Activated B cell treated with CpG ODN at 0.5 μM for 24 hours (primary cell): ENCODE measurements around the gene KRT7. TPM values are rescaled to one million over a fixed set of nuclear protein-coding genes. Genes with fewer than 3 reads are reported as not detected.
"Not testable (repeated sequence)": the region's sequence is repeated elsewhere in the genome, so short reads cannot be mapped to it uniquely, and the experiment has no call there.

Source experiments
- ATAC-seq: fragments of 200-7000 bp; cut with Tn5 transposase; one replicate; pipeline ENCODE4 v1.10.0; 2021; ENCODE audit warnings: low read depth, mild to moderate bottlenecking, moderate library complexity
- CTCF ChIA-PET: fragments of 350-600 bp; sonication (Branson Sonifier 250); formaldehyde crosslinking; loops from one replicate; lab custom pipeline; 2021; ENCODE audit warnings: antibody characterized with exemption; lab: Charles Lee
- POLR2A ChIA-PET: fragments of 350-600 bp; sonication (Branson Sonifier 250); formaldehyde crosslinking; loops from one replicate; lab custom pipeline; 2021; ENCODE audit warnings: antibody characterized with exemption; lab: Charles Lee
- DNase-seq: peaks from one replicate; pipeline ENCODE4 v3.0.0; 2022
- H3K27ac Mint-ChIP-seq: one replicate; pipeline ENCODE4 v1.8.0; 2020; ENCODE audit warnings: mixed read lengths
- H3K27me3 Mint-ChIP-seq: one replicate; pipeline ENCODE4 v1.8.0; 2021; ENCODE audit warnings: mixed read lengths
- H3K36me3 Mint-ChIP-seq: one replicate; pipeline ENCODE4 v1.8.0; 2021; ENCODE audit warnings: low read depth, mixed read lengths
- H3K4me1 Mint-ChIP-seq: one replicate; pipeline ENCODE4 v1.8.0; 2021; ENCODE audit warnings: mixed read lengths
- H3K4me3 Mint-ChIP-seq: one replicate; pipeline ENCODE4 v1.8.0; 2020; ENCODE audit warnings: mild to moderate bottlenecking, mixed read lengths
- H3K9me3 Mint-ChIP-seq: one replicate; pipeline ENCODE4 v1.8.0; 2020; ENCODE audit warnings: mixed read lengths
- intact Hi-C: fragments of 100-400 bp; cut with micrococcal nuclease; formaldehyde crosslinking; loops from one replicate; pipeline ENCODE4 v1.15.1; 2024
- total RNA-seq: library from RNA; stranded (reverse); gene quantifications from 2 replicates; pipeline ENCODE4 v1.2.3, GENCODE V29; 2022
- TF ChIP-seq, protein P1 (sequence below): fragments of 200-600 bp; IDR thresholded peaks from one replicate; pipeline ENCODE4 v1.8.0; 2022; ENCODE audit warnings: antibody characterized with exemption, mild to moderate bottlenecking

The KRT7 gene
- total RNA-seq, 1 donor from 2014 or later, result 1.1 TPM

- Mint-ChIP-seq H3K9me3 (no peaks in the 10 kb centered on the region), H3K27me3 (peaks cover 23% of the 10 kb centered on the region), H3K36me3 (no peaks in the 10 kb centered on the region), H3K4me3 (no peak overlapping the region), H3K4me1 (peaks cover 7% of the 10 kb centered on the region), H3K27ac (no peak overlapping the region)
- ChIA-PET CTCF (no interaction called here), POLR2A (no interaction called here)
- TF ChIP-seq, protein P1, sequence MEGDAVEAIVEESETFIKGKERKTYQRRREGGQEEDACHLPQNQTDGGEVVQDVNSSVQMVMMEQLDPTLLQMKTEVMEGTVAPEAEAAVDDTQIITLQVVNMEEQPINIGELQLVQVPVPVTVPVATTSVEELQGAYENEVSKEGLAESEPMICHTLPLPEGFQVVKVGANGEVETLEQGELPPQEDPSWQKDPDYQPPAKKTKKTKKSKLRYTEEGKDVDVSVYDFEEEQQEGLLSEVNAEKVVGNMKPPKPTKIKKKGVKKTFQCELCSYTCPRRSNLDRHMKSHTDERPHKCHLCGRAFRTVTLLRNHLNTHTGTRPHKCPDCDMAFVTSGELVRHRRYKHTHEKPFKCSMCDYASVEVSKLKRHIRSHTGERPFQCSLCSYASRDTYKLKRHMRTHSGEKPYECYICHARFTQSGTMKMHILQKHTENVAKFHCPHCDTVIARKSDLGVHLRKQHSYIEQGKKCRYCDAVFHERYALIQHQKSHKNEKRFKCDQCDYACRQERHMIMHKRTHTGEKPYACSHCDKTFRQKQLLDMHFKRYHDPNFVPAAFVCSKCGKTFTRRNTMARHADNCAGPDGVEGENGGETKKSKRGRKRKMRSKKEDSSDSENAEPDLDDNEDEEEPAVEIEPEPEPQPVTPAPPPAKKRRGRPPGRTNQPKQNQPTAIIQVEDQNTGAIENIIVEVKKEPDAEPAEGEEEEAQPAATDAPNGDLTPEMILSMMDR, result no peak
- ATAC-seq (no peak), DNase-seq (no peak)
- intact Hi-C loops, result no loop called here
Observed at GRCh38 chr12:52238916-52239646, 6.0 kb downstream of the KRT7 start.

DNA sequence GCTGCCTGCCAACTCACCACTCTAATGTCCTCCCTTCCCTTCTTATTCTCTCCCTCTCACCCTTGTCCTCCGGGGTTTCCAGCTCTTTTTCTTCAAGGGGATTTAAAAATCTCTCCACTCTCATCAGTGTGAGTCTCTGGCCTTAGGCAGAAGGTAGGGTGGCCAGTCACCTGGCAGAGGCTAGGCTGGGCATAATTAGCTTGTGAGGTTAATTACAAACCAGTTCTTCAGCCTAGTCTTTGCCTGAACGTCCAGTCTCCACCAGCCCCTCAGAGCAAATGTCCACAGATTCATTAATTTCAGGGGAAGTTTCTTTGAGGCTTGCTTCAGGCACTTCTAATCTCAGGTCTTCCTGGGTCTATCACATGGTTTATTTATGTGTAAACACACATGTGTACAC lies 6.7 kb downstream of the KRT7 start:
- ChIA-PET POLR2A (no interaction called here), CTCF (no interaction called here)
- no peak overlapping the region for H3K4me3 Mint-ChIP-seq
- TF ChIP-seq, protein P1, result no peak
- DNase-seq (no peak), ATAC-seq (no peak)
- H3K27me3 Mint-ChIP-seq, result peaks cover 17% of the 10 kb centered on the region
- H3K4me1 Mint-ChIP-seq, result peaks cover 12% of the 10 kb centered on the region
- no peaks in the 10 kb centered on the region for H3K9me3 Mint-ChIP-seq
- H3K36me3 Mint-ChIP-seq, result no peaks in the 10 kb centered on the region
- intact Hi-C loops, result no loop called here
- no peak overlapping the region for H3K27ac Mint-ChIP-seq

DNA sequence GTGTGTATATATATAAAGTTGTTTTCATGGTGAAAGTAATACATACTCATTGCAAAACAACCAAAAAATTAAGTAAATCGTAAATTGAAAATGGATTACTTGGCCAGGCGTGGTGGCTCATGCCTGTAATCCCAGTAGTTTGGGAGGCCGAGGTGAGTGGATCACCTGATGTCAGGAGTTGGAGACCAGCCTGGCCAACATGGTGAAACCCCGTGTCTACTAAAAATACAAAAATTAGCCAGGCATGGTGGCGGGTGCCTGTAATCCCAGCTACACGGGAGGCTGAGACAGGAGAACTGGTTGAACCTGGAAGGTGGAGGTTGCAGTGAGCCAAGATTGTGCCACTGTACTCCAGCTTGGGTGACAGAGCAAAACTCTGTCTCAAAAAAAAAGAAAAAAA lies 7.2 kb downstream of the KRT7 start:
- POLR2A ChIA-PET, result not testable (repeated sequence)

DNA sequence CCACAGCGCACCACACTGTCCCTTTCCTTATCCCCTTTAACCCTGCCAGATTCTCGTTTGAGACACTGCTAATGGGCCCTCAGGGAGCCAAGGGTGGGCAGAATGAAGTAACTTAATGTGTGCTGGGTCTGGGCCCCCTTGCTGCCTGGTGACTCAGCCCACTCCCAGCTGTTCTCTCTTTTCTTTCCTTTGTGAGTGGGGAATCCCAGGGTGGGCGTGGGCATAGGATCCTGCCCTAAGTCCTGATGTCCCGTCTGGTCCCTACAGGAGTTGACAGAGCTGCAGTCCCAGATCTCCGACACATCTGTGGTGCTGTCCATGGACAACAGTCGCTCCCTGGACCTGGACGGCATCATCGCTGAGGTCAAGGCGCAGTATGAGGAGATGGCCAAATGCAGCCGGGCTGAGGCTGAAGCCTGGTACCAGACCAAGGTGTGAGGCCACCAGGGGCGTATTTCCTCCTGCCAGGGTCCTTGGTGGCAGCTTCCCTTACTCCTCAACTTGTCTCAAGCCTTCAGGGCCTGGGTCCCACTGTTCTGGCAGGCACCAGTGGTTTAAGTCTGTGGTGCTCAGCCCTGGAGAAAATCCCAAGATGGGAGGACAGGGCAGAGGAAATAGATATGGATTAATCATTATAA lies 8.3 kb downstream of the KRT7 start:
- CTCF ChIA-PET, result interaction anchor here (1.3 kb wide), 1 partner anchor 38 kb away, joined by 3 read pairs; no protein-coding TSS in a partner anchor
- DNase-seq (no peak), ATAC-seq (no peak)
- H3K9me3 Mint-ChIP-seq, result no peaks in the 10 kb centered on the region
- TF ChIP-seq, protein P1, result no peak
- H3K4me1 Mint-ChIP-seq, result peaks cover 12% of the 10 kb centered on the region
- POLR2A ChIA-PET, result no interaction called here
- H3K27ac Mint-ChIP-seq, result no peak overlapping the region
- intact Hi-C loops, result no loop called here
- H3K36me3 Mint-ChIP-seq, result no peaks in the 10 kb centered on the region
- H3K27me3 Mint-ChIP-seq, result peaks cover 16% of the 10 kb centered on the region
- H3K4me3 Mint-ChIP-seq, result no peak overlapping the region

More for the DNA sequence above, 7.2 kb downstream of the KRT7 start:
- H3K4me3 Mint-ChIP-seq, H3K27ac Mint-ChIP-seq, H3K36me3 Mint-ChIP-seq, ATAC-seq, DNase-seq, intact Hi-C loops, H3K9me3 Mint-ChIP-seq, CTCF ChIA-PET: not testable (repeated sequence)
- Mint-ChIP-seq H3K27me3 (peaks cover 17% of the 10 kb centered on the region), H3K4me1 (peaks cover 12% of the 10 kb centered on the region)

- Mint-ChIP-seq H3K27me3 (peaks cover 16% of the 10 kb centered on the region), H3K4me3 (no peak overlapping the region), H3K27ac (no peak overlapping the region), H3K4me1 (peaks cover 12% of the 10 kb centered on the region), H3K9me3 (no peaks in the 10 kb centered on the region), H3K36me3 (no peaks in the 10 kb centered on the region)
- ATAC-seq (no peak), DNase-seq (no peak)
- CTCF ChIA-PET, result no interaction called here
- POLR2A ChIA-PET, result no interaction called here
- TF ChIP-seq, protein P1, result no peak
- intact Hi-C loops, result no loop called here
Observed at GRCh38 chr12:52242442-52243258, 9.6 kb downstream of the KRT7 start.
